HG03469 (cell line): ENCODE results near the gene LSG1.

Experiments
- ATAC-seq: cut with Tn5 transposase; IDR thresholded peaks from one replicate; pipeline ENCODE4 v1.9.1; 2021; ENCODE audit warnings: mild to moderate bottlenecking, moderate library complexity, moderate number of reproducible peaks; ENCODE audit not compliant: unreplicated experiment

The LSG1 gene

GRCh38 chr3:194687638-194688199 is 15.7 kb upstream of the LSG1 start:
- no peak for ATAC-seq

GRCh38 chr3:194686816-194687637 is 15.0 kb upstream of the LSG1 start:
- no peak for ATAC-seq

GRCh38 chr3:194686414-194686815 is 14.4 kb upstream of the LSG1 start:
- no peak for ATAC-seq

GRCh38 chr3:194685718-194686413 is 13.9 kb upstream of the LSG1 start, which contains the start of gene FAM43A:
TSS of gene FAM43A (plus strand) at chr3:194685883. CDS start at chr3:194686827, 944 bp downstream.
- ATAC-seq, result no peak

GRCh38 chr3:194685065-194685717 is 13.2 kb upstream of the LSG1 start:
- no peak for ATAC-seq

- no peak for ATAC-seq
Observed at GRCh38 chr3:194683380-194683779, 11.4 kb upstream of the LSG1 start.

- peak; percentile 30 for ATAC-seq
Observed at GRCh38 chr3:194682694-194683310, 10.8 kb upstream of the LSG1 start.

GRCh38 chr3:194682189-194682693 is 10.2 kb upstream of the LSG1 start:
- no peak for ATAC-seq

- no peak for ATAC-seq
Observed at GRCh38 chr3:194680888-194681615, 9.1 kb upstream of the LSG1 start.

GRCh38 chr3:194676471-194676870 is 4.5 kb upstream of the LSG1 start:
- ATAC-seq, result no peak

- ATAC-seq, result no peak
Observed at GRCh38 chr3:194675680-194676079, 3.7 kb upstream of the LSG1 start.

- ATAC-seq, result no peak
Observed at GRCh38 chr3:194675081-194675640, 3.2 kb upstream of the LSG1 start.

GRCh38 chr3:194673761-194674160 is 1.8 kb upstream of the LSG1 start:
- no peak for ATAC-seq

GRCh38 chr3:194672876-194673275 is 885 bp upstream of the LSG1 start:
- no peak for ATAC-seq

- no peak for ATAC-seq
Observed at GRCh38 chr3:194671511-194671899, 486 bp downstream of the LSG1 start.

GRCh38 chr3:194667363-194667762 is 4.6 kb downstream of the LSG1 start:
- no peak for ATAC-seq

GRCh38 chr3:194664857-194665256 is 7.1 kb downstream of the LSG1 start:
- ATAC-seq, result no peak

- no peak for ATAC-seq
Observed at GRCh38 chr3:194661946-194662345, 10.0 kb downstream of the LSG1 start.

GRCh38 chr3:194661374-194661773 is 10.6 kb downstream of the LSG1 start:
- ATAC-seq, result no peak

GRCh38 chr3:194659778-194660177 is 12.2 kb downstream of the LSG1 start:
- no peak for ATAC-seq
